Measurements from ENCODE around the gene PTPRA.

DNA sequence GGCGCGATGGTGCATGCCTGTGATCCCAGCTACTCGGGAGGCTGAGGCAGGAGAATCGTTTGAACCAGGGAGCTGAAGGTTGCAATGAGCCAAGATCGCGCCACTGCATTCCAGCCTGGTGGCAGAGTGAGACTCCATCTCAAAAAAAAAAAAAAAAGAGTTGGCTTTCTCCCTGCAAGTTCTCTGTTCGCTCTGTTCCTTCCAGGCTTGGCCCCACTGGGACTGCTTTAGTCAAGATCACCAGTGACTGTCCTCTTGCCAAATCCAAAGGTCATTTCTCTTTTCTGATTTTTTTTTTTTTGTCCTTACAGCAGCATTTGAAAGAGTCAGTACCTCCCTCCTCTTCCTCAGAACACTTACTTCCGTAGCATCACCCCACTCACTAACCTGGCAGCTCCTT is 159.3 kb downstream of the PTPRA start:
- TF ChIP-seq CTCF (conservative IDR thresholded peaks at IDR 0.05; ENCODE audit: low read length) (no peak), EZH2phosphoT487 (IDR thresholded peaks at IDR 0.05; ENCODE audit: borderline replicate concordance, low read depth, low read length) (no peak)
